UCSD-AML1 (cell line): Measurements from ENCODE around the gene CNST.
"Not testable (repeated sequence)": the region's sequence is repeated elsewhere in the genome, so short reads cannot be mapped to it uniquely, and the experiment has no call there.

ENCODE experiments used
- DNase-seq: peaks from one replicate; lab custom pipeline; 2025; ENCODE audit not compliant: unreplicated experiment; lab: John Stamatoyannopoulos, UW

CNST gene

DNA sequence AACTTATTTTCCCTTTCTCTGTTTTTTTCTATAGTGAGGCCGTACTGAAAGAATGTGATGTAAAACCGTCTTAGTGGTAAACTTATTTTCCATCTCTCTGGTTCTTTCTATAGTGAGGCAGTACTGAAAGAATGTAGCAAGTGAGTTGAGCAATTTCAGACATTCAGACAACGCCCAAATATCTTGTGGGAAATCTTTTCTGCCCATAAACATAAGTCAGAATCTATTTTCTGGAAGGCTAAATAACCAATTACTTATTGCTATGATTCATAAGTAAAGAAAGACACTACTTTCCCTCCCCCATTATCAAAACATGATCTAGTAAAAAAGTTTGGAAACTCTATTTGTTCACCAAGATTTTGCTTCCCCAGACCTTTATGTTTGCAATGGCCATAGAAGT is 139.1 kb downstream of the CNST start:
- no peak for DNase-seq

DNA sequence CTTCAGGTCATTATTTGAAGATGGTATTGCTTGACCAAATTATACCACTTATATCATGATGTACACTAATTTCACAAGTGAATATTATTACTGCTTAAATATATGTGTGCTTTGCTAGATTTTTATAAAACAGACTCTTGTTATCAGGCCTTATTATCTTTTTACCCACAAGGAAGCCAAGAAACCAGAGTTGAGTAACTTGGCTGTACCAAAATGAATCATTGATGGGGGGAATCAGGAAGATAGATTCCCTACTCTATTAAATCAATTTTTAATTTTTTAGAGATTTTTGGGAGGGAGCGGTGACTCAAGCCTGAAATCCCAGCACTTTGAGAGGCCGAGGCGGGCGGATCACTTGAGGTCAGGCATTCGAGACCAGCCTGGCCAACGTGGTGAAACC is 141.9 kb downstream of the CNST start:
- no peak for DNase-seq

DNA sequence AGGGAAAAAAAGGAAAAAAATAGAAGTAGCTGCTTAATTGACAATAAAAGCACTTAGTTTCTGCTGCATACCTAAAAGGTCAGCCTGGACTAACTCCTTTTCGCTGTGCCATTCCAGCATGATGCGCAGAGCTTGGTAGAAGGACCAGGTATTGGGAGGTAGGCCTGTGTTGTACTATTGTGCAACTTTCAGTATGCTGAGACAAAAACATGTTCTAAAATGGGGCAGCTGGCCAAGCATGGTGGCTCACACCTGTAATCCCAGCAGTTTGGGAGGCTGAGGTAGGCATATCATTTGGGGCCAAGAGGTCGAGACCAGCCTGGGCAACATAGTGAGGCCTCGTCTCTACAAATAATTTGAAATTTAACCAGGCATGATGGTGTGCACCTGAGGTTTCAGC is 142.9 kb downstream of the CNST start:
- no peak for DNase-seq

DNA sequence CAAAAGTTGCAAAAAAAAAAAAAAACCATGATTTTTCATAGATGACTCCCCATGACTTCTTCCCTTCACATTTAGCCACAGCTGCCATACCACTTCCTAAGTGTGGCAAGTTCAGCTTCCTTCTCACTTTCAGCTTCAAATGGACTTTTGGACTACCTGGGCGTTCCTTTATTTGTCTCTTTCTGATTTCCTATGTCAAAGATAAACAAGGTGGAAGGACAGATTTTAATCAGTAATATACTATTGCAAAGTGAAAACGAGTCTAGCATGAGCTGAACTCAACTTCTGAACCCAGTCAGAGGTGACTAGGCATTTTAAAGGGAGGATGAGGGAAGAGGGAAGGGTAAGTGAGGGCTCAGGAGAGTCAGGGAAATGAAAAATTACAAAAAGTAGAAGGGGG is 143.6 kb downstream of the CNST start:
- no peak for DNase-seq

DNA sequence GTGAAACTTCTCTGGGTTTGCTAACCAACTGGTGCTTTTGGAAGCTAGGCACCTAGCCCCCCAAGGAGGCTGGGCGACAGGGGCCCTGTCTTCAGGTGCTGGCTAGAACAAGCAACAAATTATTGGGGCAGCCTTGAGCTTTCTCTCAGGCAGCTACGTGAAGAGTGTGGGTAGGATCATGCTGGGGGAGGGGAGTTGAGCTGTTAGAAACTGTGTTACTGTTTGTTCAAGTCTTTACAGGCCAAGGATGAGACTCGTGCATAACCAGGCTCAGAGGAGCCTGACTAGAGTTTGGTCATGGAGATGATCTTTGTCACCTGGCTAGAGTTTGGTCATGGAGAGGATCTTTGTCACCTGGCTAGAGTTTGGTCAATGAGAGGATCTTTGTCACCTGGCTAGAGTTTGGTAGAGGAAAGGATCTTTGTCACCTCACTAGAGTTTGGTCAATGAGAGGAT is 145.3 kb downstream of the CNST start:
- no peak for DNase-seq

DNA sequence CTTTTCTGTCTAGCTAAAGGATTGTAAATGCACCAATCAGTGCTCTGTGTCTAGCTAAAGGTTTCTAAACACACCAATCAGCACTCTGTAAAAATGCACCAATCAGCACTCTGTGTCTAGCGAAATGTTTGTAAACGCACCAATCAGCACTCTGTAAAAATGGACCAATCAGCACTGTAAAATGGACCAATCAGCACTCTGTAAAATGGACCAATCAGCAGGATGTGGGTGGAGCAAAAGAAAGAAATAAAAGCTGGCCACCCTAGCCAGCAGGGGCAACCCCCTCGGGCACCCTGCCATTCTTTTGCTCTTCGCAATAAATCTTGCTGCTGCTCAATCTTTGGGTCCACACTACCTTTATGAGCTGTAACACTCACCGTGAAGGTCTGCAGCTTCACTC is 146.2 kb downstream of the CNST start:
- not testable (repeated sequence) for DNase-seq
